ENCODE data around the gene CD160. TPM values are rescaled to one million over a fixed set of nuclear protein-coding genes. Genes with fewer than 3 reads are reported as not detected.
"Not testable (repeated sequence)": the region's sequence is repeated elsewhere in the genome, so short reads cannot be mapped to it uniquely, and the experiment has no call there.

CD160 gene
- total RNA-seq, 3 donors from 2014 or later: 0.59 to 0.98 TPM; not detected in 1

GRCh38 chr1:145714524-145715111 lies 4.7 kb upstream of the CD160 start:
- no peak for TF ChIP-seq POLR2A (IDR thresholded peaks at IDR 0.05)
- TF ChIP-seq, protein P1, sequence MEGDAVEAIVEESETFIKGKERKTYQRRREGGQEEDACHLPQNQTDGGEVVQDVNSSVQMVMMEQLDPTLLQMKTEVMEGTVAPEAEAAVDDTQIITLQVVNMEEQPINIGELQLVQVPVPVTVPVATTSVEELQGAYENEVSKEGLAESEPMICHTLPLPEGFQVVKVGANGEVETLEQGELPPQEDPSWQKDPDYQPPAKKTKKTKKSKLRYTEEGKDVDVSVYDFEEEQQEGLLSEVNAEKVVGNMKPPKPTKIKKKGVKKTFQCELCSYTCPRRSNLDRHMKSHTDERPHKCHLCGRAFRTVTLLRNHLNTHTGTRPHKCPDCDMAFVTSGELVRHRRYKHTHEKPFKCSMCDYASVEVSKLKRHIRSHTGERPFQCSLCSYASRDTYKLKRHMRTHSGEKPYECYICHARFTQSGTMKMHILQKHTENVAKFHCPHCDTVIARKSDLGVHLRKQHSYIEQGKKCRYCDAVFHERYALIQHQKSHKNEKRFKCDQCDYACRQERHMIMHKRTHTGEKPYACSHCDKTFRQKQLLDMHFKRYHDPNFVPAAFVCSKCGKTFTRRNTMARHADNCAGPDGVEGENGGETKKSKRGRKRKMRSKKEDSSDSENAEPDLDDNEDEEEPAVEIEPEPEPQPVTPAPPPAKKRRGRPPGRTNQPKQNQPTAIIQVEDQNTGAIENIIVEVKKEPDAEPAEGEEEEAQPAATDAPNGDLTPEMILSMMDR (IDR thresholded peaks at IDR 0.05): no peak
- no peak for TF ChIP-seq POLR2AphosphoS5 (IDR thresholded peaks at IDR 0.05)
- intact Hi-C loops (cut with DNase I; ENCODE audit: low total_unique reads): no loop called here
- H3K27ac ChIP-seq: peak overlapping the region in 1 of 2 donors; percentile 8

GRCh38 chr1:145716641-145717345 lies 2.5 kb upstream of the CD160 start:
- Histone ChIP-seq H3K4me3 (no peak overlapping the region), H3K36me3 (no peaks in the 10 kb centered on the region), H3K27ac (no peak overlapping the region), H3K27me3 (no peaks in the 10 kb centered on the region), H3K4me1 (no peaks in the 10 kb centered on the region), H3K9me3 (no peaks in the 10 kb centered on the region)
- TF ChIP-seq, protein P1 (IDR thresholded peaks at IDR 0.05): no peak
- TF ChIP-seq POLR2A (IDR thresholded peaks at IDR 0.05): no peak
- intact Hi-C loops (cut with DNase I; ENCODE audit: low total_unique reads): no loop called here
- DNase-seq (ENCODE audit: low spot score in 2 of 2): no peak

More at GRCh38 chr1:145714524-145715111, 4.7 kb upstream of the CD160 start:
- H3K4me1 ChIP-seq: no peaks in the 10 kb centered on the region
- DNase-seq (ENCODE audit: low spot score in 2 of 2): no peak
- H3K4me3 ChIP-seq: no peak overlapping the region
- H3K27me3 ChIP-seq: no peaks in the 10 kb centered on the region
- H3K9me3 ChIP-seq: no peaks in the 10 kb centered on the region
- no peaks in the 10 kb centered on the region for H3K36me3 ChIP-seq

DNA sequence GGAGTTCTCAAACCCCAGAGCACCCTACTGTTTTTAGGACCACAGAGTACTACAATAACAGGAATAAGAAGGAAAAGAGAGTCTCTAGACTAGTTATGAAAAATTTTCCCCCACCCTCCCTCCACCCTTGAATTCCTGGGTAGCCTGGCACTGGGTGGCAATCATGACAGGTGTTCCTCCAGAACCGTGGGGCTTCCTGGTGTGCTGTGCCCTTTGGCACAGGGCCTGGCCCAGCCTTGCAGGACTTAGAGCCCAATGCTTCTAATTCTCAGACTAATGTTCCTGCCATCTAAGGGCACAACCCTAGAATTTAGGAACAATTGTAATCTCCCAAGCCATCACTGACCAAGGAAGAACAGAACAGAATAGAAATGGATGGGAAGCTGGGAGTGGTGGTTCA lies 1.5 kb upstream of the CD160 start:
- Histone ChIP-seq H3K27ac (no peak overlapping the region), H3K4me1 (no peaks in the 10 kb centered on the region), H3K4me3 (no peak overlapping the region), H3K27me3 (no peaks in the 10 kb centered on the region), H3K9me3 (no peaks in the 10 kb centered on the region), H3K36me3 (no peaks in the 10 kb centered on the region)
- no peak for TF ChIP-seq POLR2AphosphoS5 (IDR thresholded peaks at IDR 0.05)
- TF ChIP-seq, protein P1 (IDR thresholded peaks at IDR 0.05): no peak
- DNase-seq (ENCODE audit: low spot score in 2 of 2): no peak
- intact Hi-C loops (cut with DNase I; ENCODE audit: low total_unique reads): no loop called here

GRCh38 chr1:145718465-145718864 lies 834 bp upstream of the CD160 start:
- not testable (repeated sequence) for H3K4me1 ChIP-seq

GRCh38 chr1:145720556-145720877 lies 1.2 kb downstream of the CD160 start:
- Histone ChIP-seq H3K4me3 (peak overlapping the region in 2 of 3 donors; percentile 37 to 61), H3K36me3 (no peaks in the 10 kb centered on the region), H3K9me3 (no peaks in the 10 kb centered on the region), H3K27ac (no peak overlapping the region), H3K27me3 (no peaks in the 10 kb centered on the region), H3K4me1 (no peaks in the 10 kb centered on the region)
- no peak for DNase-seq (ENCODE audit: low spot score in 2 of 2)
- intact Hi-C loops (cut with DNase I; ENCODE audit: low total_unique reads): no loop called here
- TF ChIP-seq, protein P1 (IDR thresholded peaks at IDR 0.05): no peak
- no peak for TF ChIP-seq POLR2A (IDR thresholded peaks at IDR 0.05)
- TF ChIP-seq POLR2AphosphoS5 (IDR thresholded peaks at IDR 0.05): no peak

More at GRCh38 chr1:145718465-145718864, 834 bp upstream of the CD160 start:
- intact Hi-C loops (cut with DNase I; ENCODE audit: low total_unique reads); DNase-seq (ENCODE audit: low spot score in 2 of 2); H3K27me3 ChIP-seq; H3K9me3 ChIP-seq; H3K27ac ChIP-seq; H3K4me3 ChIP-seq; H3K36me3 ChIP-seq: not testable (repeated sequence)

Data from breast epithelium (tissue), 4 donors.